ENCODE results near the gene FAM83F. TPM values are rescaled to one million over a fixed set of nuclear protein-coding genes. Genes with fewer than 3 reads are reported as not detected.

The FAM83F gene
- total RNA-seq, 3 donors from 2014 or later = 15.8 to 48.0 (median 35.0) TPM

- ATAC-seq (no peak), DNase-seq (no peak)
- Histone ChIP-seq H3K4me1 (ENCODE audit: low read depth) (no peaks in the 10 kb centered on the region), H3K4me3 (no peak overlapping the region), H3K36me3 (ENCODE audit: low read depth) (no peaks in the 10 kb centered on the region), H3K9me3 (no peaks in the 10 kb centered on the region)
- no peak for TF ChIP-seq CTCF (IDR thresholded peaks at IDR 0.05)
- intact Hi-C loops (cut with DNase I, micrococcal nuclease) = loop anchor here in 1 of 2 donors (5.0 kb wide), 1 partner anchor 495 kb away; no protein-coding TSS in a partner anchor
Measured at GRCh38 chr22:40031766-40032470, 37.2 kb downstream of the FAM83F start.

GRCh38 chr22:40033586-40034380, 39.0 kb downstream of the FAM83F start:
- TF ChIP-seq CTCF (IDR thresholded peaks at IDR 0.05) = no peak
- Histone ChIP-seq H3K9me3 (no peaks in the 10 kb centered on the region), H3K4me3 (no peak overlapping the region), H3K4me1 (ENCODE audit: low read depth) (no peaks in the 10 kb centered on the region), H3K36me3 (ENCODE audit: low read depth) (no peaks in the 10 kb centered on the region)
- no peak for ATAC-seq
- intact Hi-C loops (cut with DNase I, micrococcal nuclease) = loop anchor here in 1 of 2 donors (5.0 kb wide), 1 partner anchor 496 kb away; no protein-coding TSS in a partner anchor
- no peak for DNase-seq

- ATAC-seq = no peak
- no peak for DNase-seq
- Histone ChIP-seq H3K4me3 (no peak overlapping the region), H3K4me1 (ENCODE audit: low read depth) (no peaks in the 10 kb centered on the region), H3K9me3 (no peaks in the 10 kb centered on the region), H3K36me3 (ENCODE audit: low read depth) (no peaks in the 10 kb centered on the region)
- TF ChIP-seq CTCF (IDR thresholded peaks at IDR 0.05) = no peak
- intact Hi-C loops (cut with DNase I, micrococcal nuclease) = no loop called here
Measured at GRCh38 chr22:40035351-40035750, 40.6 kb downstream of the FAM83F start.

- Histone ChIP-seq H3K4me1 (ENCODE audit: low read depth) (peaks cover 3% of the 10 kb centered on the region), H3K4me3 (no peak overlapping the region), H3K36me3 (ENCODE audit: low read depth) (no peaks in the 10 kb centered on the region), H3K9me3 (no peaks in the 10 kb centered on the region)
- ATAC-seq = no peak
- no peak for DNase-seq
- TF ChIP-seq CTCF (IDR thresholded peaks at IDR 0.05) = no peak
- intact Hi-C loops (cut with DNase I, micrococcal nuclease) = no loop called here
Measured at GRCh38 chr22:40036126-40036525, 41.4 kb downstream of the FAM83F start.

- peaks cover 3% of the 10 kb centered on the region for H3K4me1 ChIP-seq (ENCODE audit: low read depth)
- TF ChIP-seq CTCF (IDR thresholded peaks at IDR 0.05) = peak; percentile 38
- peak; percentile 71 for ATAC-seq
- H3K4me3 ChIP-seq = no peak overlapping the region
- no peaks in the 10 kb centered on the region for H3K9me3 ChIP-seq
- no peaks in the 10 kb centered on the region for H3K36me3 ChIP-seq (ENCODE audit: low read depth)
- intact Hi-C loops (cut with DNase I, micrococcal nuclease) = no loop called here
- DNase-seq = peak in 2 of 3 donors; percentile 53 to 57
Measured at GRCh38 chr22:40036591-40037225, 42.0 kb downstream of the FAM83F start.

All from mucosa of descending colon (tissue), 3 donors.